K562 (cell line): ENCODE data around the gene TCF15. TPM values are rescaled to one million over a fixed set of nuclear protein-coding genes. Genes with fewer than 3 reads are reported as not detected.

ENCODE experiments used
- ATAC-seq: fragments of 200-7000 bp; cut with Tn5 transposase; 3 replicates; pipeline ENCODE4 v1.9.1; 2020; ENCODE audit warnings: moderate library complexity
- BruUV-seq: library from RNA; stranded (reverse); fragments of 400-500 nt; replicated peaks from 2 replicates; lab custom pipeline; 2021; lab: Mats Ljungman, UMichigan
- CTCF ChIA-PET: fragments of 300-600 bp; formaldehyde crosslinking; extraction: SDS; loops from one replicate; lab custom pipeline; 2021; ENCODE audit warnings: low intra/inter-chr PET ratio; lab: Yijun Ruan, JAX
- POLR2A ChIA-PET: fragments of 300-600, 350-650 bp; sonication (Branson Sonifier 250); formaldehyde crosslinking; extraction: SDS; loops from one replicate; lab custom pipeline; 2021; ENCODE audit warnings: antibody characterized with exemption, inconsistent platforms; lab: Yijun Ruan, JAX
- DNase-seq, 4 experiments: peaks; one replicate each; pipeline versions ENCODE4 v3.0.0 to v3.0.0-alpha.2; 2011 to 2018; ENCODE audit warnings: low spot score in 3 of 4, mixed read lengths in 3 of 4; ENCODE audit errors: extremely low read depth in 1 of 4
- FAIRE-seq: peaks from 2 replicates; lab custom pipeline; 2011; peaks lifted over from hg19 to GRCh38; lab: Jason Lieb, UNC
- H2AFZ ChIP-seq: 2 replicates; pipeline ENCODE4 v1.6.0; 2011; ENCODE audit warnings: low read depth, low read length, control low read depth, inconsistent platforms
- H3K27ac ChIP-seq: fragments of 200-600 bp; 3 replicates; pipeline ENCODE4 v1.8.0; 2011; ENCODE audit warnings: low read depth, mild to moderate bottlenecking, control low read depth, inconsistent platforms, low read length, moderate library complexity, mixed read lengths; ENCODE audit errors: extremely low read depth
- H3K27me3 ChIP-seq, 2 experiments: fragments of 300-600 bp in 1 of 2; 2 replicates in 1 of 2; 3 replicates in 1 of 2; pipeline versions ENCODE4 v1.6.0 to v1.8.0; 2011; ENCODE audit warnings: inconsistent platforms in 2 of 2, low read length in 2 of 2, mild to moderate bottlenecking in 1 of 2, mixed read lengths in 1 of 2, moderate library complexity in 1 of 2; ENCODE audit not compliant: control insufficient read depth in 2 of 2, insufficient read depth in 2 of 2
- H3K36me3 ChIP-seq: fragments of 300-600 bp; 3 replicates; pipeline ENCODE4 v1.8.0; 2011; ENCODE audit warnings: mild to moderate bottlenecking, low read length, inconsistent platforms; ENCODE audit not compliant: control insufficient read depth, insufficient read depth
- H3K4me1 ChIP-seq, 2 experiments: fragments of 200-600 bp in 1 of 2; replicated peaks in 1 of 2; 2 replicates in 1 of 2; 3 replicates in 1 of 2; pipeline versions ENCODE4 v1.5.1 to v1.8.0; 2011; ENCODE audit warnings: inconsistent platforms in 2 of 2, low read length in 2 of 2, mild to moderate bottlenecking in 1 of 2, mixed read lengths in 1 of 2, moderate library complexity in 1 of 2; ENCODE audit not compliant: control insufficient read depth in 2 of 2, insufficient read depth in 2 of 2
- H3K4me2 ChIP-seq: 2 replicates; pipeline ENCODE4 v1.6.1; 2011; ENCODE audit warnings: low read length, control low read depth, inconsistent platforms, mixed read lengths; ENCODE audit not compliant: insufficient read depth
- H3K4me3 ChIP-seq: fragments of 200-600 bp; sonication (generic), shearing (Covaris generic); 2 replicates; pipeline ENCODE4 v1.5.1; 2016; ENCODE audit warnings: control low read depth, inconsistent platforms
- H3K79me2 ChIP-seq: fragments of 200-600 bp; 3 replicates; pipeline ENCODE4 v1.8.0; 2011; ENCODE audit warnings: low read length, inconsistent platforms; ENCODE audit not compliant: control insufficient read depth, insufficient read depth
- H3K9ac ChIP-seq, 2 experiments: 2 replicates each; pipeline versions ENCODE4 v1.6.0 to v1.6.1; 2011; ENCODE audit warnings: low read depth in 2 of 2, low read length in 2 of 2, control low read depth in 1 of 2, inconsistent platforms in 1 of 2, mild to moderate bottlenecking in 1 of 2, mixed read lengths in 1 of 2; ENCODE audit not compliant: insufficient read depth in 1 of 2
- H3K9me1 ChIP-seq: one replicate; pipeline ENCODE4 v1.6.0; 2011; ENCODE audit warnings: inconsistent platforms, mild to moderate bottlenecking, low read length, moderate library complexity; ENCODE audit not compliant: control insufficient read depth, insufficient read depth
- H3K9me3 ChIP-seq: replicated peaks from 2 replicates; pipeline ENCODE4 v1.5.1; 2011; ENCODE audit warnings: low read depth, low read length, inconsistent platforms; ENCODE audit not compliant: control insufficient read depth, insufficient read depth
- H4K20me1 ChIP-seq: replicated peaks from 2 replicates; pipeline ENCODE4 v1.6.1; 2011; ENCODE audit warnings: low read length, inconsistent platforms, mixed read lengths; ENCODE audit not compliant: control insufficient read depth, insufficient read depth
- ILK ChIP-seq: fragments of 450-650 bp; IDR thresholded peaks from 2 replicates; pipeline ENCODE4 v1.6.1; 2016; ENCODE audit warnings: missing genetic modification characterization, low read depth, mild to moderate bottlenecking, missing compliant biosample characterization, moderate library complexity, borderline replicate concordance
- LCOR ChIP-seq: sonication (generic); formaldehyde crosslinking; IDR thresholded peaks from 2 replicates; pipeline ENCODE4 v1.8.0; 2022; ENCODE audit warnings: mild to moderate bottlenecking, missing genetic modification reagents
- MTF1 ChIP-seq: fragments of 250-450 bp; sonication (Bioruptor Pico); IDR thresholded peaks from 2 replicates; pipeline ENCODE4 v1.9.0; 2021; ENCODE audit warnings: moderate library complexity, mild to moderate bottlenecking, inconsistent platforms, borderline replicate concordance
- SMAD3 ChIP-seq: fragments of 450-650 bp; formaldehyde crosslinking; conservative IDR thresholded peaks from 2 replicates; pipeline ENCODE4 v1.4.0; 2020; ENCODE audit warnings: mild to moderate bottlenecking
- SRF ChIP-seq, 2 experiments: fragments of 250-450, 450-650 bp in 1 of 2; sonication (Bioruptor Pico) in 1 of 2; sonication (generic) in 1 of 2; formaldehyde crosslinking; IDR thresholded peaks; 2 replicates each; pipeline versions ENCODE4 v1.5.0 to v1.5.1; 2020 to 2022; ENCODE audit warnings: mild to moderate bottlenecking in 1 of 2, missing genetic modification reagents in 1 of 2
- TCFL5 ChIP-seq: fragments of 250-450 bp; sonication (Bioruptor Pico); conservative IDR thresholded peaks from 2 replicates; pipeline ENCODE4 v1.6.1; 2021; ENCODE audit warnings: mild to moderate bottlenecking, moderate library complexity, matching md5 sums
- XRCC4 ChIP-seq: IDR thresholded peaks from one replicate; pipeline ENCODE4 v1.6.1; 2011; ENCODE audit not compliant: insufficient read depth, insufficient read length; ENCODE audit errors: extremely low read depth
- ZNF224 ChIP-seq: sonication (generic); formaldehyde crosslinking; IDR thresholded peaks from 2 replicates; pipeline ENCODE4 v1.8.0; 2022; ENCODE audit warnings: mild to moderate bottlenecking, missing genetic modification reagents
- WGBS: fragments of 100-300 bp; shearing (Covaris generic); methylation state at CpG from one replicate; pipeline ENCODE4 v1.1.6; 2016; ENCODE audit warnings: low coverage, mixed read lengths; ENCODE audit not compliant: insufficient coverage; ENCODE audit errors: missing lambda C conversion rate; 5-methylcytosine and 5-hydroxymethylcytosine counted together
- in situ Hi-C: fragments of 300-500 bp; cut with MboI; formaldehyde crosslinking; loops from 4 replicates; pipeline ENCODE4 v1.15.0; 2018; ENCODE audit warnings: inconsistent platforms, mixed read lengths
- intact Hi-C: fragments of 100-400 bp; cut with micrococcal nuclease; formaldehyde crosslinking; loops from 2 replicates; pipeline ENCODE4 v1.14.2; 2022
- polyA plus RNA-seq, 8 experiments: library from polyadenylated mRNA; depleted of rRNA in 4 of 8; stranded (reverse) in 5 of 8; unstranded in 3 of 8; fragments of >200 nt; fragmentation: Nextera tagmentation in 2 of 8; fragmentation: Illumina TruSeq in 1 of 8; extraction: Ambion mirVana in 2 of 8; extraction: Trizol in 1 of 8; gene quantifications; 2 replicates each; pipeline versions ENCODE4 v1.2.1 to v1.2.3, GENCODE V29; 2011 to 2014; ENCODE audit warnings: inconsistent platforms in 1 of 8, missing spikeins in 1 of 8
- total RNA-seq, 7 experiments: library from RNA; depleted of rRNA in 6 of 7; stranded (reverse); fragments of >200 nt in 6 of 7; fragmentation: Illumina TruSeq in 2 of 7; extraction: Trizol in 2 of 7; gene quantifications; 2 replicates each; pipeline versions ENCODE4 v1.2.1 to v1.2.3, GENCODE V29; 2011 to 2021; ENCODE audit warnings: low replicate concordance in 1 of 7
- TF ChIP-seq, protein P1 (sequence below): sonication (generic); formaldehyde crosslinking; IDR thresholded peaks from 2 replicates; pipeline ENCODE4 v1.9.0; 2022; ENCODE audit warnings: mild to moderate bottlenecking, missing genetic modification reagents
- TF ChIP-seq, protein P2 (sequence below): fragments of 450-650 bp; formaldehyde crosslinking; IDR thresholded peaks from 2 replicates; pipeline ENCODE4 v1.4.0; 2020; ENCODE audit warnings: mild to moderate bottlenecking, moderate library complexity
- TF ChIP-seq, protein P3 (sequence below): sonication (generic); formaldehyde crosslinking; IDR thresholded peaks from 2 replicates; pipeline ENCODE4 v1.8.0; 2022; ENCODE audit warnings: mild to moderate bottlenecking, missing genetic modification reagents
- TF ChIP-seq, protein P4 (sequence below): fragments of 450-650 bp; formaldehyde crosslinking; IDR thresholded peaks from 2 replicates; pipeline ENCODE4 v1.4.0; 2022; ENCODE audit warnings: mild to moderate bottlenecking, moderate library complexity

TCF15 gene
- total and polyA plus RNA-seq, 9 of the 15 experiments (the other 6 are each of a cell fraction or from before 2014, with no cell fraction given), result 0.04 to 5.0 (median 1.2) TPM

DNA sequence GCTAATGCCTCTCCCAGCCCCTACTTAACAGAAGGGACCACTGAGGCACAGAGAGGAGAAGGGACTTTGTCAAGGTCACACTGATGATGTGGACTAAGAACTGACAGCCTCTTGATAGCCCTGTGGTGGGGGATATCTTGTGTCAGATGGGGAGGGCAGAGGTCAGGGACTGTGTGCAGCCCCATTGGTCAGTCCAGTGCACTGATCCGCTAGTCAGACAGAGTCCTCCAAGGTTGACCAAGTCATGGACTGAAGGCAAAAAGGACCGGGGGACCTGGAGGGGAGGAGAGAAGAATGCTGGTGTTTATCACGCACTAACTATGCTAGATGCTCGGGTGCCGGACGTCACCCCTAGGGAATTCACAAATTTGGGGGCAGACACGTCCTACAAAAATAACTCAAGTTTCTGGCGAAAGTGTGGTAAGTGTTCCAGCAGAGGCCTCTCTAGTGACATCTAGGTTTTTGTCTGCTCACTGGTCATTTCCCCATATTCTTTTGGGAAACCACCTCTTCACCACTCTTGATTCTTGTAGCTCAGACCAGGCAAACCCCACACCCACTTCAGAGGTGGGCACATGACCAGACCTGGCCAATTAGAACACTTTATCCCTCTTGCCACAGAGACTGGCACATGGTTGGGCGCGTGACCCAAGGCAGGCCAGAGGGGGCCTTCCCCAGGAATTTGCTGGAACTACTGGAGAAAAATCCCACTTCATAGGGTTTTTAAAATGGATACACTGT, 21.0 kb downstream of the TCF15 start (continued):
- TF ChIP-seq, protein P1, sequence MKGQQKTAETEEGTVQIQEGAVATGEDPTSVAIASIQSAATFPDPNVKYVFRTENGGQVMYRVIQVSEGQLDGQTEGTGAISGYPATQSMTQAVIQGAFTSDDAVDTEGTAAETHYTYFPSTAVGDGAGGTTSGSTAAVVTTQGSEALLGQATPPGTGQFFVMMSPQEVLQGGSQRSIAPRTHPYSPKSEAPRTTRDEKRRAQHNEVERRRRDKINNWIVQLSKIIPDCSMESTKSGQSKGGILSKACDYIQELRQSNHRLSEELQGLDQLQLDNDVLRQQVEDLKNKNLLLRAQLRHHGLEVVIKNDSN, result peak; percentile 67
- TF ChIP-seq, all 486 proteins: peak for 2

DNA sequence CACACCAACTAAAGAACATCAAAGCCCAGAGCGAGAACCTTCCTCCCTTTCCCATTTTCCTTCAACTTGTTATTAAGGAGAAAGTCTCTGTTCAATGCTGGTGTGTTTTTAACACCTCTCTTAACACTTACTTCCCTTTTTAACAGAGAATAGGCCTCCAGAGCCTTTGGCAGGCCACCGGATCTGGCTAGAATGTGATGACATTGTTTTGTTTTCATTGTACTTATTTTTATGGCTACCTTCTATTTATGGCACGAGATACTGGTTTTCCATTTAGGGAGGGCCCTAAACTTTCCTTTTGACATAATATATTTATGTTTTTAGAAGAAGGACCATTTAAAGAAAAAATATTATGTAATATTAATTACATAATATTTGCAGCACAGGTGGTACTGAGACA, 21.6 kb downstream of the TCF15 start:
- Histone ChIP-seq H3K4me3 (no peak overlapping the region), H3K36me3 (no peaks in the 10 kb centered on the region), H3K9me3 (no peaks in the 10 kb centered on the region; the same call in 1 of the 2 replicates), H2AFZ (no peak overlapping the region), H3K79me2 (no peaks in the 10 kb centered on the region), H3K9ac (no peak overlapping the region), H3K9me1 (no peaks in the 10 kb centered on the region), H3K4me1 (peaks cover 0 to 5% of the 10 kb centered on the region in 2 experiments; a peak in 2 of 5 replicates), H4K20me1 (no peaks in the 10 kb centered on the region), H3K27ac (no peak overlapping the region), H3K4me2 (no peak overlapping the region), H3K27me3 (peaks cover 0 to 5% of the 10 kb centered on the region in 2 experiments; a peak in 2 of 5 replicates)
- no peak for DNase-seq
- in situ Hi-C loops, result no loop called here
- no peak for ATAC-seq
- no TSS peak for BruUV-seq
- ChIA-PET CTCF (interaction anchor here (0.6 kb wide), 1 partner anchor 121 kb away, joined by 6 read pairs; no protein-coding TSS in a partner anchor), POLR2A (no interaction called here)
- FAIRE-seq, result no peak
- 9% methylated on average over 3 of the region's 3 CpGs for WGBS
- intact Hi-C loops, result no loop called here
- TF ChIP-seq ILK, result no peak
- TF ChIP-seq TCFL5 (CRISPR knock-in tag), result no peak
- no peak for TF ChIP-seq LCOR (CRISPR knock-in tag)
- TF ChIP-seq, protein P2, sequence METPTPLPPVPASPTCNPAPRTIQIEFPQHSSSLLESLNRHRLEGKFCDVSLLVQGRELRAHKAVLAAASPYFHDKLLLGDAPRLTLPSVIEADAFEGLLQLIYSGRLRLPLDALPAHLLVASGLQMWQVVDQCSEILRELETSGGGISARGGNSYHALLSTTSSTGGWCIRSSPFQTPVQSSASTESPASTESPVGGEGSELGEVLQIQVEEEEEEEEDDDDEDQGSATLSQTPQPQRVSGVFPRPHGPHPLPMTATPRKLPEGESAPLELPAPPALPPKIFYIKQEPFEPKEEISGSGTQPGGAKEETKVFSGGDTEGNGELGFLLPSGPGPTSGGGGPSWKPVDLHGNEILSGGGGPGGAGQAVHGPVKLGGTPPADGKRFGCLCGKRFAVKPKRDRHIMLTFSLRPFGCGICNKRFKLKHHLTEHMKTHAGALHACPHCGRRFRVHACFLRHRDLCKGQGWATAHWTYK (CRISPR knock-in tag), result no peak
- TF ChIP-seq, protein P3, sequence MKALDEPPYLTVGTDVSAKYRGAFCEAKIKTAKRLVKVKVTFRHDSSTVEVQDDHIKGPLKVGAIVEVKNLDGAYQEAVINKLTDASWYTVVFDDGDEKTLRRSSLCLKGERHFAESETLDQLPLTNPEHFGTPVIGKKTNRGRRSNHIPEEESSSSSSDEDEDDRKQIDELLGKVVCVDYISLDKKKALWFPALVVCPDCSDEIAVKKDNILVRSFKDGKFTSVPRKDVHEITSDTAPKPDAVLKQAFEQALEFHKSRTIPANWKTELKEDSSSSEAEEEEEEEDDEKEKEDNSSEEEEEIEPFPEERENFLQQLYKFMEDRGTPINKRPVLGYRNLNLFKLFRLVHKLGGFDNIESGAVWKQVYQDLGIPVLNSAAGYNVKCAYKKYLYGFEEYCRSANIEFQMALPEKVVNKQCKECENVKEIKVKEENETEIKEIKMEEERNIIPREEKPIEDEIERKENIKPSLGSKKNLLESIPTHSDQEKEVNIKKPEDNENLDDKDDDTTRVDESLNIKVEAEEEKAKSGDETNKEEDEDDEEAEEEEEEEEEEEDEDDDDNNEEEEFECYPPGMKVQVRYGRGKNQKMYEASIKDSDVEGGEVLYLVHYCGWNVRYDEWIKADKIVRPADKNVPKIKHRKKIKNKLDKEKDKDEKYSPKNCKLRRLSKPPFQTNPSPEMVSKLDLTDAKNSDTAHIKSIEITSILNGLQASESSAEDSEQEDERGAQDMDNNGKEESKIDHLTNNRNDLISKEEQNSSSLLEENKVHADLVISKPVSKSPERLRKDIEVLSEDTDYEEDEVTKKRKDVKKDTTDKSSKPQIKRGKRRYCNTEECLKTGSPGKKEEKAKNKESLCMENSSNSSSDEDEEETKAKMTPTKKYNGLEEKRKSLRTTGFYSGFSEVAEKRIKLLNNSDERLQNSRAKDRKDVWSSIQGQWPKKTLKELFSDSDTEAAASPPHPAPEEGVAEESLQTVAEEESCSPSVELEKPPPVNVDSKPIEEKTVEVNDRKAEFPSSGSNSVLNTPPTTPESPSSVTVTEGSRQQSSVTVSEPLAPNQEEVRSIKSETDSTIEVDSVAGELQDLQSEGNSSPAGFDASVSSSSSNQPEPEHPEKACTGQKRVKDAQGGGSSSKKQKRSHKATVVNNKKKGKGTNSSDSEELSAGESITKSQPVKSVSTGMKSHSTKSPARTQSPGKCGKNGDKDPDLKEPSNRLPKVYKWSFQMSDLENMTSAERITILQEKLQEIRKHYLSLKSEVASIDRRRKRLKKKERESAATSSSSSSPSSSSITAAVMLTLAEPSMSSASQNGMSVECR (CRISPR knock-in tag), result no peak
- TF ChIP-seq ZNF224 (CRISPR knock-in tag), result no peak
- TF ChIP-seq, protein P4, sequence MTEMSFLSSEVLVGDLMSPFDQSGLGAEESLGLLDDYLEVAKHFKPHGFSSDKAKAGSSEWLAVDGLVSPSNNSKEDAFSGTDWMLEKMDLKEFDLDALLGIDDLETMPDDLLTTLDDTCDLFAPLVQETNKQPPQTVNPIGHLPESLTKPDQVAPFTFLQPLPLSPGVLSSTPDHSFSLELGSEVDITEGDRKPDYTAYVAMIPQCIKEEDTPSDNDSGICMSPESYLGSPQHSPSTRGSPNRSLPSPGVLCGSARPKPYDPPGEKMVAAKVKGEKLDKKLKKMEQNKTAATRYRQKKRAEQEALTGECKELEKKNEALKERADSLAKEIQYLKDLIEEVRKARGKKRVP (CRISPR knock-in tag), result no peak
- TF ChIP-seq SRF (CRISPR knock-in tag; IDR thresholded peaks at IDR 0.05), result no peak
- TF ChIP-seq SMAD3 (CRISPR knock-in tag), result no peak
- no peak for TF ChIP-seq MTF1 (CRISPR knock-in tag)
- TF ChIP-seq XRCC4, result no peak
